GM12874 (cell line): ENCODE data around the gene DCPS.

Experiments used
- TF ChIP-seq, protein P1 (sequence below): IDR thresholded peaks from 2 replicates; pipeline ENCODE4 v1.5.1; 2011; ENCODE audit warnings: low read depth, mild to moderate bottlenecking, control low read depth, low read length, moderate library complexity; ENCODE audit not compliant: insufficient read depth

The DCPS gene

DNA sequence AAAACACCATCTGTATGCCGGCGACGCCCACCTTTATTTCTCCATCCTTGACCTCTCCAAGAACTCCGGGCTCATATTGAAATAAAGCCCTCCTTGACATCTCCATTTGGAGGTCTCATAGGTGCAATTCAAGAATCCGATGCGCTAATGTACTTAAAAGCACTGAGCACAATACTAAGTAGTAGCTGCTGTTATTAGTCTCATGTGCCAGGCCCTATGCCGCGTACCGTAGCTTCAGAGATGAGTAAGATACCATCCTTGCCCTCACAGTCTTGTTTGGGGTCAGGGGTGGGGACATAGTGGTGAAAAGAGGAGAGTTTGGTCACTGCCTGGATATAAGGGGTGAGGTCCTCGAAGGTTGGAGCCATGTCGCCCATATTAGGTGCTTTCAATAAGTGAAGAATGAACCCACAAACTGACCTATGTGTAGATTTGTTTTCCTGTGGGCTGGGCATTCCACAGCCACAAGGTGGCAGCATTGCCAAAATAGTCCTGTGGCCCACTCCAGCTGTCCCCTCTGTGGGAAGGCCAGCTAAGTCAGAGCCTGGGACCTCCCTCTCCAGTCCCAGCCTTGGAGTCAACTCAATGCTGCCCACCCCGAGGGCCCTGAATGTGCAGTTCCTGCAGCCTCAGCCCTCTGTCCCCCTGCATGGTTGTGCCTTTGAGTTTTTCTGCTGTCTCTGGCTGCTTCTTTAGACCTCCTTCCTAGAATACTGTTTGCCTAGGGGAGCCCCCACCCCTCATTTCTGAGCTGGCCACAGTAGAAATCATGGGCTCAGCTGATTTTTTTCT is 6.5 kb downstream of the DCPS start:
- TF ChIP-seq, protein P1, sequence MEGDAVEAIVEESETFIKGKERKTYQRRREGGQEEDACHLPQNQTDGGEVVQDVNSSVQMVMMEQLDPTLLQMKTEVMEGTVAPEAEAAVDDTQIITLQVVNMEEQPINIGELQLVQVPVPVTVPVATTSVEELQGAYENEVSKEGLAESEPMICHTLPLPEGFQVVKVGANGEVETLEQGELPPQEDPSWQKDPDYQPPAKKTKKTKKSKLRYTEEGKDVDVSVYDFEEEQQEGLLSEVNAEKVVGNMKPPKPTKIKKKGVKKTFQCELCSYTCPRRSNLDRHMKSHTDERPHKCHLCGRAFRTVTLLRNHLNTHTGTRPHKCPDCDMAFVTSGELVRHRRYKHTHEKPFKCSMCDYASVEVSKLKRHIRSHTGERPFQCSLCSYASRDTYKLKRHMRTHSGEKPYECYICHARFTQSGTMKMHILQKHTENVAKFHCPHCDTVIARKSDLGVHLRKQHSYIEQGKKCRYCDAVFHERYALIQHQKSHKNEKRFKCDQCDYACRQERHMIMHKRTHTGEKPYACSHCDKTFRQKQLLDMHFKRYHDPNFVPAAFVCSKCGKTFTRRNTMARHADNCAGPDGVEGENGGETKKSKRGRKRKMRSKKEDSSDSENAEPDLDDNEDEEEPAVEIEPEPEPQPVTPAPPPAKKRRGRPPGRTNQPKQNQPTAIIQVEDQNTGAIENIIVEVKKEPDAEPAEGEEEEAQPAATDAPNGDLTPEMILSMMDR = peak; percentile 79

DNA sequence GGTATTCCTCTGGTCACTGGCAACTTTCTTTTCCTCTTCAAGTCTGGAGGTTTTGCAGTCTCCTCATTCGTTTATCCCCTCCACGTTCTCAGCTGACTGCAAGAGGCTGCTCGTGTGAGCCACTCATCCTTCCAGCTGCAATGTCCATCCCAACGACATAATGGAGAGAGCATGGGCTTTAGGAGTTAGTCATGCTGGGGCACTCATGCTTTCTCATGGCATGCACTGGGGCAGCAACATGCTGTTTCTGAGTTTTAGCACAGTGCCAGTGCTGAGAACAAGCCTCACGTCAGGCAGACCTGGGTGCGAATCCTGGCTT is 7.1 kb downstream of the DCPS start:
- TF ChIP-seq, protein P1 = no peak

DNA sequence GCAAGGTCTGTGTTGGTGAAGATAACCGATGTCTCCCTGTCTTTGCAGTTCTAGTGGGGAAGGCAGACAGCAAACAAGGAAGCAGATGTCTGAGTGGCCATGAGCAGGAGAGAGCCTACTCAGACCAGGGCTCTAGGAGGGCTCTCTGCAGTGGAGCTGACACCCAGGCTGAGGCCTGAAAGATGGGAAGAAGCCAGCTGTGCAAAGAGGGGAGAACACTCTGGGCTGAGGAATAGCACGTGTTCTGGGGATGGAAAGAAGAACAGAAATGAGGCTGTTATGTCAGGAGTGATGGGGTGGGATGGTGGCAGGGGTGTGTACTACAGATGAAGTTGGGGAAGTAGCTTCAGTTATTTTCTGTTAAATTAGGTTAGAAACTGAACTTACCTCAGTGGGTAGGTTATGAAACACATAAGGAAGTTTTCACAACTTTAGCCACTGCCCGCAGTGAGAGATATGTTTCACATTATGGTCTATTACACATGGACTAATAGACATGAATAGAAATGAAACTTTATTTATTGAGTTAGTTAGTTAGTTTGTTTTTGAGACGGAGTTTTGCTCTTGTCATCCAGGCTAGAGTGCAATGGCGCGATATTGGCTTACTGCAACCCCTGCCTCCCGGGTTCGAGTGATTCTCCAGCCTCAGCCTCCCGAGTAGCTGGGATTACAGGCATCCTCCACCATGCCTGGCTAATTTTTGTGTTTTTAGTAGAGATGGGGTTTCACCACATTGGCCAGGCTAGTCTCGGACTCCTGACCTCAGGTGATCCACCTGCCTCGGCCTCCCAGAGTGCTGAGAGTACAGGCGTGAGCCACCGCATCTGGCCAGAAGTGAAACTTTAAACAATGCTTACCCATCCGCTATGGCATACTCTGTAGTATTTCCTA is 7.8 kb downstream of the DCPS start:
- TF ChIP-seq, protein P1 = no peak

DNA sequence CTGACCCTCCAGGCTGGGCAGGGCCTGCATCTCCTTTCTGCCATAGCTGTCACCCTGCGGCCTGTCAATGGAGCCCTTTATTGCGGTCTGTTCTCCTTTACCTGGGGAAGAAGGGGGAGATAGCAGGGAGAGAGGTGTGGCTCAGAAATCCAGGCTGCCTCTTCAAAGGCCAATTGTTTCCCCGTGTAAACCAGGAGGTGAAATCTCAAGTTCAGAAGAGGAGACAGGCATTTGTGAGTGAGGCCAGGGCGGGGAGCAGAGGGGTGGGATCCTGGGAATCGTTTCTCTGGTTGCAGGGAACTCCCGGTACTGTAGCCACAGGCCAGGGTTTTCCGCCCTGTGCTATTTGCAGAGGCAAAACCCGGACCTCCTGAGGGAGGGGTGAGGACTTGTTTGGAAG is 9.1 kb downstream of the DCPS start:
- TF ChIP-seq, protein P1 = no peak

DNA sequence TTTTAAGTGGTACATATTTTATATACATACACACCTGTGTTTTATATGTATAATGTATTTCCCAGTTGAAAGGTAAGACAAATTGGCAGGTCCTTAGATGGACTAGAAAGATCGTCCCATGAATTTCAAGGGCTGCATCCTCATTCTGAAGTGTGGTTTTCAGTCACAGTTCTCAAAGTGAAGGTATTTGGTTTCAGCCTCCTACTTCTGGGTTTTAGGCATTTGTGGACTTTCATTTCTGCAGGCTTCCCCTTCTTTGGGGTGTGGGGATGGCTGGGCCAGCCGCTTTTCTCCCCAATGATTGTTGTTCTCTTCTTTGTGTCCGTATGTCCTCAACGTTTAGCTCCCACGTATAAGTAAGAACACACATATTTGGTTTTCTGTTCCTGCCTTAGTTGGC is 10.0 kb downstream of the DCPS start:
- TF ChIP-seq, protein P1 = no peak

GRCh38 chr11:126317432-126317755 is 13.5 kb downstream of the DCPS start:
- TF ChIP-seq, protein P1 = no peak

DNA sequence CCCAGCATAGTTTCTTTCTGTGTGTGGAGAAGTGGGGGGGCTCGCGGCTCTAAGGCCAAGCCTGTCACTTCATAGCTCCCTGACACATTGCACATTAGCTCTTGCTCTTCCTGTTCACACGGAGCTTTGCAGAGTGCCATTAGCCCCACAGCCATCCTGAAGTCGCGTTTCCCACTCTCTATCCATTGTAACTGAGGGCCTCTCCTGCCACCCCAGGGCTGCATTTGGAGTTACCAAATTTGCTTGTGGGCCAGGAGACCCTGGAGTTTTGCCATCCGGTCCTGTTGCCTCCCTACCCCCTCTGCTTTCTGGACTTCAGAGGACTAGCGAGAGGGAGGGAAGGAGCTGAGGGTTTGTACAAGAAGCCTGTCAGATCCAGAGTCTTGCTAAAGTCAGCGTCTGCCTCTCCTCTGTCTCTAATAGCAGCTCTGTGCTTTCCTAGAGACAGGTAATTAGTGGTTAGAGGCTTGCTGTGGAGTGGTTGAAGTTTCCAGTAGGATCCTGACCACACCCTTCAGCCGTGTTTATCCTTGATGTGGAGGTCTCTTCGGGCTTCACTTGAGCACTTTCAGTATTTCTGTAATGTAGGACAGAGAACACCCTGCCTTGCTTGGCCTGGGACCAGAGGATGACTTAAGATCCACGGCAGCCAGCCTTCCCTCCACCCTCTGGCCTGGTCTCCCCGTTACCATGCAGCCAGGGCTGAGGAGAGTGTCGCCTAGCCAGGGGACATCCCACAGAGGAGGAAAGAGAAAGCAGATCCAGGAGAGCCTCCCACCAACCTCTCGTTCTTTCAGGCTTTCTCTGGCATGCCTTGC is 14.1 kb downstream of the DCPS start:
- TF ChIP-seq, protein P1 = no peak
